ENCODE data around the gene PADI1. TPM values are rescaled to one million over a fixed set of nuclear protein-coding genes. Genes with fewer than 3 reads are reported as not detected.
"Not testable (repeated sequence)": the region's sequence is repeated elsewhere in the genome, so short reads cannot be mapped to it uniquely, and the experiment has no call there.

Gene PADI1
- total and polyA plus RNA-seq, 2 experiments from 2014 or later = not detected

- not testable (repeated sequence) for H3K9me2 ChIP-seq (replicated peaks; ENCODE audit: insufficient read depth); H3K27ac ChIP-seq; H3K36me3 ChIP-seq (replicated peaks; ENCODE audit: insufficient read depth, low read depth); H2AFZ ChIP-seq; H3K4me1 ChIP-seq (ENCODE audit: insufficient read depth); H3K4me2 ChIP-seq; H4K20me1 ChIP-seq (ENCODE audit: insufficient read depth, poor library complexity, severe bottlenecking); DNase-seq (ENCODE audit: low spot score); H3K9me3 ChIP-seq (ENCODE audit: low read depth); H3K4me3 ChIP-seq; H3K79me2 ChIP-seq; H3K27me3 ChIP-seq
- 96% methylated on average over 6 of the region's 11 CpGs for WGBS (ENCODE audit: low lambda C conversion rate, missing lambda C conversion rate)
Measured at GRCh38 chr1:17241780-17242074, 36.8 kb downstream of the PADI1 start.

GRCh38 chr1:17243274-17243673, 38.3 kb downstream of the PADI1 start:
- Histone ChIP-seq H3K4me2 (no peak overlapping the region), H3K27me3 (no peaks in the 10 kb centered on the region), H3K27ac (no peak overlapping the region), H3K36me3 (replicated peaks; ENCODE audit: insufficient read depth, low read depth) (no peaks in the 10 kb centered on the region), H3K9me2 (replicated peaks; ENCODE audit: insufficient read depth) (no peaks in the 10 kb centered on the region), H3K79me2 (no peaks in the 10 kb centered on the region), H3K4me3 (no peak overlapping the region), H4K20me1 (ENCODE audit: insufficient read depth, poor library complexity, severe bottlenecking) (no peaks in the 10 kb centered on the region), H3K4me1 (ENCODE audit: insufficient read depth) (no peaks in the 10 kb centered on the region), H3K9me3 (ENCODE audit: low read depth) (no peaks in the 10 kb centered on the region), H2AFZ (no peak overlapping the region)
- no peak for TF ChIP-seq EZH2 (IDR thresholded peaks at IDR 0.05; ENCODE audit: borderline replicate concordance)
- no peak for TF ChIP-seq CTCF (IDR thresholded peaks at IDR 0.05; ENCODE audit: poor library complexity)
- TF ChIP-seq EZH2phosphoT487 (IDR thresholded peaks at IDR 0.05; ENCODE audit: low read depth, severe bottlenecking, unreplicated experiment) = no peak
- DNase-seq (ENCODE audit: low spot score) = no peak
- 88% methylated on average over 1 of the region's 1 CpG for WGBS (ENCODE audit: low lambda C conversion rate, missing lambda C conversion rate)

GRCh38 chr1:17244821-17245740, 40.2 kb downstream of the PADI1 start:
- no peak for TF ChIP-seq EZH2phosphoT487 (IDR thresholded peaks at IDR 0.05; ENCODE audit: low read depth, severe bottlenecking, unreplicated experiment)
- no peak for TF ChIP-seq CTCF (IDR thresholded peaks at IDR 0.05; ENCODE audit: poor library complexity)
- TF ChIP-seq EZH2 (IDR thresholded peaks at IDR 0.05; ENCODE audit: borderline replicate concordance) = no peak
- no peak overlapping the region for H2AFZ ChIP-seq

GRCh38 chr1:17245816-17246325, 40.9 kb downstream of the PADI1 start:
- no peak overlapping the region for H3K27ac ChIP-seq
- TF ChIP-seq EZH2phosphoT487 (IDR thresholded peaks at IDR 0.05; ENCODE audit: low read depth, severe bottlenecking, unreplicated experiment) (no peak), CTCF (IDR thresholded peaks at IDR 0.05; ENCODE audit: poor library complexity) (no peak)
- no peak overlapping the region for H3K4me3 ChIP-seq
- H3K9me3 ChIP-seq (ENCODE audit: low read depth) = no peaks in the 10 kb centered on the region
- 73% methylated on average over 7 of the region's 7 CpGs for WGBS (ENCODE audit: low lambda C conversion rate, missing lambda C conversion rate)
- H3K9me2 ChIP-seq (replicated peaks; ENCODE audit: insufficient read depth) = no peaks in the 10 kb centered on the region
- no peaks in the 10 kb centered on the region for H3K79me2 ChIP-seq
- no peaks in the 10 kb centered on the region for H3K27me3 ChIP-seq
- no peaks in the 10 kb centered on the region for H3K4me1 ChIP-seq (ENCODE audit: insufficient read depth)
- no peak for DNase-seq (ENCODE audit: low spot score)
- H3K36me3 ChIP-seq (replicated peaks; ENCODE audit: insufficient read depth, low read depth) = no peaks in the 10 kb centered on the region
- no peak overlapping the region for H2AFZ ChIP-seq
- H3K4me2 ChIP-seq = no peak overlapping the region
- H4K20me1 ChIP-seq (ENCODE audit: insufficient read depth, poor library complexity, severe bottlenecking) = no peaks in the 10 kb centered on the region

More at GRCh38 chr1:17244821-17245740, 40.2 kb downstream of the PADI1 start:
- Histone ChIP-seq H3K4me3 (no peak overlapping the region), H3K9me3 (ENCODE audit: low read depth) (no peaks in the 10 kb centered on the region), H4K20me1 (ENCODE audit: insufficient read depth, poor library complexity, severe bottlenecking) (no peaks in the 10 kb centered on the region), H3K27ac (no peak overlapping the region), H3K79me2 (no peaks in the 10 kb centered on the region), H3K4me2 (no peak overlapping the region), H3K27me3 (no peaks in the 10 kb centered on the region), H3K36me3 (replicated peaks; ENCODE audit: insufficient read depth, low read depth) (no peaks in the 10 kb centered on the region), H3K9me2 (replicated peaks; ENCODE audit: insufficient read depth) (no peaks in the 10 kb centered on the region), H3K4me1 (ENCODE audit: insufficient read depth) (no peaks in the 10 kb centered on the region)
- 56% methylated on average over 14 of the region's 14 CpGs for WGBS (ENCODE audit: low lambda C conversion rate, missing lambda C conversion rate)
- no peak for DNase-seq (ENCODE audit: low spot score)
